ENCODE data around the gene CRELD1.

- TF ChIP-seq CTCF (IDR thresholded peaks at IDR 0.05) (no peak), POLR2A (IDR thresholded peaks at IDR 0.05) (no peak)
Observed at GRCh38 chr3:9938966-9939365, 5.3 kb downstream of the CRELD1 start.

Data from esophagus squamous epithelium (tissue), 4 donors.